ENCODE data around the gene MIPOL1.

The MIPOL1 gene

GRCh38 chr14:37329189-37330001, 131.7 kb downstream of the MIPOL1 start:
- H3K27ac ChIP-seq: no peak overlapping the region
- TF ChIP-seq, protein P1, sequence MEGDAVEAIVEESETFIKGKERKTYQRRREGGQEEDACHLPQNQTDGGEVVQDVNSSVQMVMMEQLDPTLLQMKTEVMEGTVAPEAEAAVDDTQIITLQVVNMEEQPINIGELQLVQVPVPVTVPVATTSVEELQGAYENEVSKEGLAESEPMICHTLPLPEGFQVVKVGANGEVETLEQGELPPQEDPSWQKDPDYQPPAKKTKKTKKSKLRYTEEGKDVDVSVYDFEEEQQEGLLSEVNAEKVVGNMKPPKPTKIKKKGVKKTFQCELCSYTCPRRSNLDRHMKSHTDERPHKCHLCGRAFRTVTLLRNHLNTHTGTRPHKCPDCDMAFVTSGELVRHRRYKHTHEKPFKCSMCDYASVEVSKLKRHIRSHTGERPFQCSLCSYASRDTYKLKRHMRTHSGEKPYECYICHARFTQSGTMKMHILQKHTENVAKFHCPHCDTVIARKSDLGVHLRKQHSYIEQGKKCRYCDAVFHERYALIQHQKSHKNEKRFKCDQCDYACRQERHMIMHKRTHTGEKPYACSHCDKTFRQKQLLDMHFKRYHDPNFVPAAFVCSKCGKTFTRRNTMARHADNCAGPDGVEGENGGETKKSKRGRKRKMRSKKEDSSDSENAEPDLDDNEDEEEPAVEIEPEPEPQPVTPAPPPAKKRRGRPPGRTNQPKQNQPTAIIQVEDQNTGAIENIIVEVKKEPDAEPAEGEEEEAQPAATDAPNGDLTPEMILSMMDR (IDR thresholded peaks at IDR 0.05): no peak
- H3K4me3 ChIP-seq (ENCODE audit: low read depth in 1 of 2, low read length in 1 of 2): no peak overlapping the region
- no peaks in the 10 kb centered on the region for H3K4me1 ChIP-seq (ENCODE audit: control insufficient read depth in 1 of 2, insufficient read depth in 1 of 2, low read depth in 1 of 2, low read length in 1 of 2)
- no peaks in the 10 kb centered on the region for H3K27me3 ChIP-seq
- H3K9me3 ChIP-seq: no peaks in the 10 kb centered on the region
- no peaks in the 10 kb centered on the region for H3K36me3 ChIP-seq

DNA sequence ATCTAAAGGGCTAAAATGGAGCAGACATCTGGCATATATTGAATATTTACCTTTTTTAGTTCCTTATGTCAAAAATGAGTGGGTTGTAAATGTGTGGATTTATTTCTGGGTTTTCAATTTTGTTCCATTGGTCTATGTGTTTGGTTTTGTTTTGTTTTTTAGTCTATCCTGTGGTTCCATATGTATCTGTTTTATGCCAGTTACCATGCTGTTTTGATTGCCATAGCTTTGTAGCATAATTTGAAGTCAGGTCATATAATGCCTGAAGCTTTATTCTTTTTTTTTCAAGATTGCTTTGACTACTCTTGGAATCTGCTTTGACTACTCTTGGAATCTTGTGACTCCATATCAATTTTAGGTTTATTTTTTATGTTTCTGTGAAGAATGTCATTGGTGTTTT, 133.2 kb downstream of the MIPOL1 start:
- TF ChIP-seq, protein P1 (IDR thresholded peaks at IDR 0.05): no peak

GRCh38 chr14:37340353-37340752, 142.6 kb downstream of the MIPOL1 start:
- Histone ChIP-seq H3K27ac (no peak overlapping the region), H3K4me1 (ENCODE audit: control insufficient read depth in 1 of 2, insufficient read depth in 1 of 2, low read depth in 1 of 2, low read length in 1 of 2) (no peaks in the 10 kb centered on the region), H3K36me3 (no peaks in the 10 kb centered on the region), H3K9me3 (no peaks in the 10 kb centered on the region), H3K4me3 (ENCODE audit: low read depth in 1 of 2, low read length in 1 of 2) (no peak overlapping the region), H3K27me3 (no peaks in the 10 kb centered on the region)
- TF ChIP-seq, protein P1 (IDR thresholded peaks at IDR 0.05): no peak

More for the DNA sequence above, 133.2 kb downstream of the MIPOL1 start:
- Histone ChIP-seq H3K27me3 (no peaks in the 10 kb centered on the region), H3K4me3 (ENCODE audit: low read depth in 1 of 2, low read length in 1 of 2) (no peak overlapping the region), H3K27ac (no peak overlapping the region), H3K9me3 (no peaks in the 10 kb centered on the region), H3K4me1 (ENCODE audit: control insufficient read depth in 1 of 2, insufficient read depth in 1 of 2, low read depth in 1 of 2, low read length in 1 of 2) (no peaks in the 10 kb centered on the region), H3K36me3 (no peaks in the 10 kb centered on the region)

DNA sequence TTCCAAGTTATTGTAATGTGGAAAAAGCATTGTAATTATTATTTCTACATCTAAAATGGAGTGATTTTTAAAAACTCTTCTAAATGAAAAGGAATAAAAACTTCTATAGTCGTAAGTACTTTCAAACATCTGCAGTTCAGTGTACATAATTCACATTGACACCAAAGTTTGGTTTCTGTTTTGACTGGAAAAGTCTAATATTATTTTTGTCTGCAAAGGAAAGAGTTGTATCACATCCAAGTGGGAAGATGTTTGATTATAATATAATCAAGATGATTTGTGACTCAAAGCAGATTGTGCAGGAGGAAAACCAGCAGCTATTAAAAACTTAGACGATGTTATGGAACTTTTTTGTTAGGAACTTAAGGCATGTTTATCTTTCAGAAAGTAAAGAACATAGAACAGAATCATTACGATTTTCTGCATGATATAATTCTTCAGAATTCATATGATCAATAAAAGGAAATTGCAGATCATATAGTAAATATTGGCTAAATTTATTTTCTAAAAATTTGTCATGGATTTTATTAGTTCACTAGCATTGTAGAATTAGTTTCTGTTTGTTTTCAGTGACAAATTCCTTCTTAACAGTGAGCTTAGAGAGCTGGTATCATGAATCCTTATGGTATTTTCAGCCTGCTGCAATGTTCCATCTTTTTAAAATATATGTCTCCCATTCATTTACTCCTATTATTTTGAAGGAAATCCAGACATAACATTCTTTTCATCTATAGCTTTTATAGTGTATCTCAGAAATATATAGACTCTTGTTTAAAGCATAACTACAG, 145.8 kb downstream of the MIPOL1 start:
- H3K9me3 ChIP-seq: no peaks in the 10 kb centered on the region
- no peak overlapping the region for H3K4me3 ChIP-seq (ENCODE audit: low read depth in 1 of 2, low read length in 1 of 2)
- TF ChIP-seq, protein P1 (IDR thresholded peaks at IDR 0.05): no peak
- no peaks in the 10 kb centered on the region for H3K27me3 ChIP-seq
- H3K27ac ChIP-seq: no peak overlapping the region
- H3K36me3 ChIP-seq: no peaks in the 10 kb centered on the region
- H3K4me1 ChIP-seq (ENCODE audit: control insufficient read depth in 1 of 2, insufficient read depth in 1 of 2, low read depth in 1 of 2, low read length in 1 of 2): no peaks in the 10 kb centered on the region

DNA sequence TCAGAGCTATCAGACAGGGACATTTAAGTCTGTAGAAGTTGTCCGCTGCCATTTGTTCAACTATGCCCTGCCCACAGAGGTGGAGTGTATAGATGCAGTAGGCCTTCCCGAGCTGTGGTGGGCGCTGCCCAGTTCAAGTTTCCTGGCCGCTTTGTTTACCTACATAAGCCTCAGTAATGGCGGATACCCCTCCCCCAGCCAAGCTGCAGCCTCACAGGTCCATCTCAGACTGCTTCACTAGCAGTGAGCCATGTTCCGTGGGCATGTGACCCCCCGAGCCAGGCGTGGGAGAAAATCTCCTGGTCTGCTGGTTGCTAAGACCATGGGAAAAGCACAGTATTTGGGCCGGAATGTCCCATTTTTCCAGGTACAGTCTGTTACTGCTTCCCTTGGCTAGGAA, 165.9 kb downstream of the MIPOL1 start:
- TF ChIP-seq, protein P1 (IDR thresholded peaks at IDR 0.05): no peak
- Histone ChIP-seq H3K4me1 (ENCODE audit: control insufficient read depth in 1 of 2, insufficient read depth in 1 of 2, low read depth in 1 of 2, low read length in 1 of 2) (no peaks in the 10 kb centered on the region), H3K27me3 (no peaks in the 10 kb centered on the region), H3K4me3 (ENCODE audit: low read depth in 1 of 2, low read length in 1 of 2) (no peak overlapping the region), H3K27ac (no peak overlapping the region), H3K9me3 (no peaks in the 10 kb centered on the region), H3K36me3 (no peaks in the 10 kb centered on the region)
